HEK293 (cell line): ENCODE data around the gene KRT4.

ENCODE experiments used
- CTCF ChIA-PET: fragments of 350-600 bp; formaldehyde crosslinking; extraction: SDS; loops from one replicate; lab custom pipeline; 2021; ENCODE audit warnings: antibody characterized with exemption; lab: Yijun Ruan, JAX
- POLR2A ChIA-PET: fragments of 300-600 bp; formaldehyde crosslinking; extraction: SDS; loops from one replicate; lab custom pipeline; 2020; ENCODE audit warnings: antibody characterized with exemption, inconsistent platforms; lab: Yijun Ruan, JAX
- H3K27ac ChIP-seq: fragments of 200-500 bp; sonication (Bioruptor generic); 2 replicates; pipeline ENCODE4 v1.5.1; 2014; ENCODE audit warnings: low read depth, low read length, control low read depth, inconsistent platforms; ENCODE audit errors: extremely low read depth
- H3K36me3 ChIP-seq, 2 experiments: fragments of 200-500 bp in 1 of 2; sonication (Bioruptor generic) in 1 of 2; 1 replicate in 1 of 2; 2 replicates in 1 of 2; pipeline ENCODE4 v1.5.1; 2014 to 2017; ENCODE audit warnings: inconsistent platforms in 2 of 2, low read length in 2 of 2; ENCODE audit not compliant: control insufficient read depth in 2 of 2, insufficient read depth in 1 of 2
- H3K4me1 ChIP-seq: fragments of 200-500 bp; sonication (Bioruptor generic); 2 replicates; pipeline ENCODE4 v1.5.1; 2014; ENCODE audit warnings: mild to moderate bottlenecking, low read length, inconsistent platforms; ENCODE audit not compliant: control insufficient read depth, insufficient read depth
- H3K4me3 ChIP-seq: 2 replicates; pipeline ENCODE4 v1.5.1; 2011; ENCODE audit warnings: low read depth, mild to moderate bottlenecking, control low read depth, low read length, moderate library complexity
- H3K9me3 ChIP-seq: fragments of 200-500 bp; sonication (Bioruptor generic); 2 replicates; pipeline ENCODE4 v1.5.1; 2014; ENCODE audit warnings: low read depth, low read length, inconsistent platforms; ENCODE audit not compliant: control insufficient read depth, insufficient read depth
- CTCF ChIP-seq: fragments of 450-650 bp; formaldehyde crosslinking; IDR thresholded peaks from 2 replicates; pipeline ENCODE4 v1.5.1; 2016; ENCODE audit warnings: missing biosample characterization, missing genetic modification characterization
- KLF17 ChIP-seq: fragments of 450-650 bp; formaldehyde crosslinking; IDR thresholded peaks from 2 replicates; pipeline ENCODE4 v1.5.1; 2016; ENCODE audit warnings: missing biosample characterization, missing genetic modification characterization
- KLF9 ChIP-seq: fragments of 450-650 bp; formaldehyde crosslinking; IDR thresholded peaks from 2 replicates; pipeline ENCODE4 v1.5.1; 2016; ENCODE audit warnings: missing biosample characterization, missing genetic modification characterization, low read depth
- PRDM1 ChIP-seq: fragments of 450-650 bp; formaldehyde crosslinking; IDR thresholded peaks from 2 replicates; pipeline ENCODE4; 2016; ENCODE audit warnings: missing biosample characterization, missing genetic modification characterization
- PRDM2 ChIP-seq: fragments of 450-650 bp; formaldehyde crosslinking; IDR thresholded peaks from 2 replicates; pipeline ENCODE4 v1.5.1; 2016; ENCODE audit warnings: missing biosample characterization, missing genetic modification characterization, borderline replicate concordance
- WT1 ChIP-seq: fragments of 450-650 bp; formaldehyde crosslinking; IDR thresholded peaks from 2 replicates; pipeline ENCODE4 v1.5.1; 2016; ENCODE audit warnings: missing biosample characterization, missing genetic modification characterization
- YY2 ChIP-seq: fragments of 450-650 bp; formaldehyde crosslinking; IDR thresholded peaks from 2 replicates; pipeline ENCODE4 v1.5.1; 2016; ENCODE audit warnings: missing biosample characterization, missing genetic modification characterization
- ZBTB17 ChIP-seq: fragments of 450-650 bp; formaldehyde crosslinking; IDR thresholded peaks from 2 replicates; pipeline ENCODE4 v1.5.1; 2016; ENCODE audit warnings: missing biosample characterization, missing genetic modification characterization
- ZFP69B ChIP-seq: fragments of 450-650 bp; formaldehyde crosslinking; IDR thresholded peaks from 2 replicates; pipeline ENCODE4 v1.5.1; 2016; ENCODE audit warnings: missing biosample characterization, missing genetic modification characterization
- ZNF19 ChIP-seq: fragments of 450-650 bp; formaldehyde crosslinking; IDR thresholded peaks from 2 replicates; pipeline ENCODE4; 2016; ENCODE audit warnings: missing biosample characterization, missing genetic modification characterization, low read depth
- ZNF571 ChIP-seq: fragments of 450-650 bp; formaldehyde crosslinking; IDR thresholded peaks from 2 replicates; pipeline ENCODE4 v1.5.0; 2017; ENCODE audit warnings: missing biosample characterization, missing genetic modification characterization
- ZNF623 ChIP-seq: fragments of 450-650 bp; formaldehyde crosslinking; IDR thresholded peaks from 2 replicates; pipeline ENCODE4 v1.5.1; 2016; ENCODE audit warnings: missing biosample characterization, missing genetic modification characterization
- ZNF639 ChIP-seq: fragments of 450-650 bp; formaldehyde crosslinking; IDR thresholded peaks from 2 replicates; pipeline ENCODE4 v1.5.1; 2016; ENCODE audit warnings: missing biosample characterization, missing genetic modification characterization
- ZNF645 ChIP-seq: fragments of 450-650 bp; formaldehyde crosslinking; IDR thresholded peaks from 2 replicates; pipeline ENCODE4; 2016; ENCODE audit warnings: missing biosample characterization, missing genetic modification characterization
- ZNF704 ChIP-seq: fragments of 450-650 bp; formaldehyde crosslinking; IDR thresholded peaks from 2 replicates; pipeline ENCODE4 v1.5.1; 2016; ENCODE audit warnings: missing biosample characterization, missing genetic modification characterization
- ZNF785 ChIP-seq: fragments of 450-650 bp; formaldehyde crosslinking; IDR thresholded peaks from 2 replicates; pipeline ENCODE4 v1.5.1; 2016; ENCODE audit warnings: missing biosample characterization, missing genetic modification characterization
- ZSCAN16 ChIP-seq: fragments of 450-650 bp; formaldehyde crosslinking; IDR thresholded peaks from 2 replicates; pipeline ENCODE4 v1.5.1; 2016; ENCODE audit warnings: missing biosample characterization, missing genetic modification characterization

Gene KRT4

GRCh38 chr12:52766351-52767019 is 47.4 kb downstream of the KRT4 start (continued):
- TF ChIP-seq PRDM2 (tag by site-specific recombination) (no peak), ZNF19 (tag by site-specific recombination) (no peak), ZNF623 (tag by site-specific recombination) (no peak), ZFP69B (tag by site-specific recombination) (no peak)

GRCh38 chr12:52765702-52766101 is 48.2 kb downstream of the KRT4 start:
- POLR2A ChIA-PET: no interaction called here
- CTCF ChIA-PET: interaction anchor here (0.9 kb wide), 1 partner anchor 369 kb away, joined by 5 read pairs; no protein-coding TSS in a partner anchor
- Histone ChIP-seq H3K4me3 (no peak overlapping the region), H3K36me3 (no peaks in the 10 kb centered on the region), H3K27ac (no peak overlapping the region), H3K4me1 (no peaks in the 10 kb centered on the region), H3K9me3 (no peaks in the 10 kb centered on the region)
- TF ChIP-seq KLF9 (tag by site-specific recombination) (no peak), WT1 (no peak), ZNF645 (tag by site-specific recombination) (no peak), ZNF571 (tag by site-specific recombination) (no peak), YY2 (tag by site-specific recombination) (no peak), ZNF785 (no peak), ZSCAN16 (tag by site-specific recombination) (no peak), KLF17 (tag by site-specific recombination) (no peak), ZNF704 (tag by site-specific recombination) (no peak), CTCF (no peak), ZBTB17 (tag by site-specific recombination) (no peak), PRDM1 (no peak), ZNF639 (no peak)
